Breast epithelium (tissue), 3 donors: ENCODE data around the gene PACSIN3.

Experiments
- POLR2A ChIP-seq: fragments of 450-650 bp; IDR thresholded peaks from one replicate; pipeline ENCODE4 v1.6.1; 2016; ENCODE audit warnings: antibody characterized with exemption, mild to moderate bottlenecking, moderate library complexity
- POLR2AphosphoS5 ChIP-seq, 3 donors: sonication (generic); formaldehyde crosslinking; IDR thresholded peaks; one replicate each; pipeline ENCODE4 v1.6.1; 2017; ENCODE audit warnings: antibody characterized with exemption in 3 of 3
- TF ChIP-seq, protein P1 (sequence below), 3 donors: fragments of 450-650 bp; IDR thresholded peaks; one replicate each; pipeline ENCODE4 v1.5.1; 2016 to 2017; ENCODE audit warnings: antibody characterized with exemption in 3 of 3, mild to moderate bottlenecking in 3 of 3, moderate library complexity in 3 of 3

DNA sequence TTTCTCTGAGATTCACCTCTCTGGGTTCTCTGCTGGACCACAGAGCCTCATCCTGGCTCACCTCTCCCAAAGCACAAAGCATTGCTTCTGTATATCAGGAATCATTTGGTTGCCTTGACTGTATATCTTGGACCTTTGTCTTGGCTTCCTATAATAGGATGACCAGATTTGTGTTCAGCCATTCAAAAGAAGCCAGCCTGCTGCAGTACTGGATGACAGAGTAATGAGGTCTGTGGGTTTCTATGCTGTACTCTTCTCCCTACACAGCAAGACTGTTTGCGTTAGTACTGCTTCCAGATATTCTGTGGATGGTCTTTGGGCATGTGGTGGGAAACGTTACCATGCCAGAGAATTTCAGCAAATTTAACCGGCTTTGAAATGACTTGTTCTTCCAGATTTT lies 49.3 kb downstream of the PACSIN3 start:
- TF ChIP-seq, protein P1, sequence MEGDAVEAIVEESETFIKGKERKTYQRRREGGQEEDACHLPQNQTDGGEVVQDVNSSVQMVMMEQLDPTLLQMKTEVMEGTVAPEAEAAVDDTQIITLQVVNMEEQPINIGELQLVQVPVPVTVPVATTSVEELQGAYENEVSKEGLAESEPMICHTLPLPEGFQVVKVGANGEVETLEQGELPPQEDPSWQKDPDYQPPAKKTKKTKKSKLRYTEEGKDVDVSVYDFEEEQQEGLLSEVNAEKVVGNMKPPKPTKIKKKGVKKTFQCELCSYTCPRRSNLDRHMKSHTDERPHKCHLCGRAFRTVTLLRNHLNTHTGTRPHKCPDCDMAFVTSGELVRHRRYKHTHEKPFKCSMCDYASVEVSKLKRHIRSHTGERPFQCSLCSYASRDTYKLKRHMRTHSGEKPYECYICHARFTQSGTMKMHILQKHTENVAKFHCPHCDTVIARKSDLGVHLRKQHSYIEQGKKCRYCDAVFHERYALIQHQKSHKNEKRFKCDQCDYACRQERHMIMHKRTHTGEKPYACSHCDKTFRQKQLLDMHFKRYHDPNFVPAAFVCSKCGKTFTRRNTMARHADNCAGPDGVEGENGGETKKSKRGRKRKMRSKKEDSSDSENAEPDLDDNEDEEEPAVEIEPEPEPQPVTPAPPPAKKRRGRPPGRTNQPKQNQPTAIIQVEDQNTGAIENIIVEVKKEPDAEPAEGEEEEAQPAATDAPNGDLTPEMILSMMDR (IDR thresholded peaks at IDR 0.05), result no peak
- no peak for TF ChIP-seq POLR2AphosphoS5 (IDR thresholded peaks at IDR 0.05)
- no peak for TF ChIP-seq POLR2A
